22Rv1 (cell line): ENCODE results near the gene HIF1AN.

ENCODE experiments used
- ZFX ChIP-seq: fragments of 450-650 bp; IDR thresholded peaks from 2 replicates; pipeline ENCODE4 v1.6.1; 2017; ENCODE audit warnings: antibody characterized with exemption, borderline replicate concordance
- TF ChIP-seq, protein P1 (sequence below): fragments of 450-650 bp; IDR thresholded peaks from 2 replicates; pipeline ENCODE4 v1.5.1; 2017; ENCODE audit warnings: mild to moderate bottlenecking

DNA sequence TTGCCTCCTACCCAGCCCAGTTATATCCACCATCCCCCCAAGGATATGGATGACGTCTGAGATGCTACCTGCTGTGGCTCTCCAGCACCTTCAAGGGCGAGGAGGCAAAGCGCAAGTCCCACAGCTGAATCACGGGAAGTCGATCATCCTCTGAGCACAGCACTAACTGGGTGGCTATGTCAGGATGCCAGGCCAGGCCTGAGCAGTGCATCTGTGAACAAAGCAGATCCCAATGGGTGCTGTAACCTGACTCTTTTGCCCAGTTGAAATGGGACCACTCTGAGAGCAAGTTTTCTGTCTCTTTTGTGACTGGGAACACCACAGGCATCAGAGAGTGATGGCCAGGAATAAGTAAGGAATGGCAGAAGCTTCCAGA is 28.4 kb upstream of the HIF1AN start:
- TF ChIP-seq, protein P1, sequence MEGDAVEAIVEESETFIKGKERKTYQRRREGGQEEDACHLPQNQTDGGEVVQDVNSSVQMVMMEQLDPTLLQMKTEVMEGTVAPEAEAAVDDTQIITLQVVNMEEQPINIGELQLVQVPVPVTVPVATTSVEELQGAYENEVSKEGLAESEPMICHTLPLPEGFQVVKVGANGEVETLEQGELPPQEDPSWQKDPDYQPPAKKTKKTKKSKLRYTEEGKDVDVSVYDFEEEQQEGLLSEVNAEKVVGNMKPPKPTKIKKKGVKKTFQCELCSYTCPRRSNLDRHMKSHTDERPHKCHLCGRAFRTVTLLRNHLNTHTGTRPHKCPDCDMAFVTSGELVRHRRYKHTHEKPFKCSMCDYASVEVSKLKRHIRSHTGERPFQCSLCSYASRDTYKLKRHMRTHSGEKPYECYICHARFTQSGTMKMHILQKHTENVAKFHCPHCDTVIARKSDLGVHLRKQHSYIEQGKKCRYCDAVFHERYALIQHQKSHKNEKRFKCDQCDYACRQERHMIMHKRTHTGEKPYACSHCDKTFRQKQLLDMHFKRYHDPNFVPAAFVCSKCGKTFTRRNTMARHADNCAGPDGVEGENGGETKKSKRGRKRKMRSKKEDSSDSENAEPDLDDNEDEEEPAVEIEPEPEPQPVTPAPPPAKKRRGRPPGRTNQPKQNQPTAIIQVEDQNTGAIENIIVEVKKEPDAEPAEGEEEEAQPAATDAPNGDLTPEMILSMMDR, result no peak
- TF ChIP-seq ZFX, result no peak
